Measurements from ENCODE around the gene MAST2. TPM values are rescaled to one million over a fixed set of nuclear protein-coding genes. Genes with fewer than 3 reads are reported as not detected.

The MAST2 gene
- total and polyA plus RNA-seq, 2 of the 4 experiments (the other 2 are of a cell fraction) = 14.2 to 41.0 TPM

GRCh38 chr1:45926330-45926729 lies 122.9 kb downstream of the MAST2 start:
- Histone ChIP-seq H3K56ac (ENCODE audit: extremely low read depth, insufficient read depth, low read length) (no peak overlapping the region), H2BK120ac (ENCODE audit: low read depth, low read length) (no peak overlapping the region), H3K9me3 (ENCODE audit: control insufficient read depth, insufficient read depth, low read length) (no peaks in the 10 kb centered on the region), H2BK5ac (ENCODE audit: low read depth, low read length, poor library complexity, severe bottlenecking) (no peak overlapping the region), H3K36me3 (ENCODE audit: control insufficient read depth, insufficient read depth, low read length) (no peaks in the 10 kb centered on the region), H3K23ac (ENCODE audit: low read depth, low read length) (no peak overlapping the region), H2AK5ac (ENCODE audit: low read depth, low read length) (no peak overlapping the region), H3K4ac (ENCODE audit: low read depth, low read length) (no peak overlapping the region), H2AFZ (replicated peaks; ENCODE audit: low read length, poor library complexity) (no peak overlapping the region), H3K4me3 (ENCODE audit: insufficient read depth, low read depth, low read length) (no peak overlapping the region), H3K4me2 (ENCODE audit: low read depth, low read length) (no peak overlapping the region), H2BK15ac (ENCODE audit: low read depth, low read length) (no peak overlapping the region), H4K20me1 (ENCODE audit: insufficient read depth, low read length) (no peaks in the 10 kb centered on the region), H3K4me1 (ENCODE audit: control insufficient read depth, insufficient read depth, low read length) (peaks cover 10% of the 10 kb centered on the region), H3K14ac (replicated peaks; ENCODE audit: low read depth, low read length) (no peak overlapping the region), H4K8ac (ENCODE audit: low read depth in 2 of 2, low read length in 2 of 2) (no peak overlapping the region), H3K18ac (ENCODE audit: low read depth, low read length) (no peak overlapping the region), H4K91ac (ENCODE audit: insufficient read depth, low read depth, low read length) (no peak overlapping the region), H3K9me1 (ENCODE audit: insufficient read depth, low read length) (no peaks in the 10 kb centered on the region), H3K79me1 (ENCODE audit: low read depth in 1 of 2, low read length in 2 of 2) (peaks cover 2 to 22% of the 10 kb centered on the region in 2 experiments; a peak in 2 of 4 replicates), H2BK20ac (ENCODE audit: low read depth, low read length) (no peak overlapping the region), H3K9ac (ENCODE audit: low read depth, low read length) (no peak overlapping the region), H2AK9ac (replicated peaks; ENCODE audit: low read depth, low read length, poor library complexity) (no peak overlapping the region), H3K27ac (ENCODE audit: insufficient read depth, low read length) (no peak overlapping the region), H3K27me3 (ENCODE audit: control insufficient read depth, insufficient read depth, low read length) (no peaks in the 10 kb centered on the region), H4K5ac (ENCODE audit: low read depth, low read length) (no peak overlapping the region)
- ChIA-PET CTCF (no interaction called here), POLR2A (ENCODE audit: unreplicated experiment) (no interaction called here)
- dilution Hi-C loops (cut with HindIII; ENCODE audit: low sequenced_read_pairs, unreplicated experiment) (no loop called here), intact Hi-C loops (cut with micrococcal nuclease) (no loop called here), in situ Hi-C loops (cut with MboI; ENCODE audit: low sequenced_read_pairs) (no loop called here)
- BruUV-seq (replicated peaks) = no TSS peak
- no CpG with 5 or more reads among the region's 2 CpGs for WGBS, 2 experiments (ENCODE audit: extremely low coverage in 2 of 2, insufficient read length in 1 of 2)
- DNase-seq = no peak
- TF ChIP-seq RCOR1 (IDR thresholded peaks at IDR 0.05; ENCODE audit: insufficient replicate concordance, low read length) = no peak
- TF ChIP-seq CTCF (conservative IDR thresholded peaks at IDR 0.05; ENCODE audit: low read depth, low read length) = no peak
- no peak for TF ChIP-seq RAD21 (IDR thresholded peaks at IDR 0.05; ENCODE audit: low read length)
- no peak for TF ChIP-seq USF2 (IDR thresholded peaks at IDR 0.05; ENCODE audit: low read depth, low read length)
- no peak for TF ChIP-seq CHD1 (IDR thresholded peaks at IDR 0.05; ENCODE audit: low read depth, low read length)
- no peak for TF ChIP-seq RFX5 (IDR thresholded peaks at IDR 0.05; ENCODE audit: low read depth, low read length)
- TF ChIP-seq POLR2A (IDR thresholded peaks at IDR 0.05; ENCODE audit: low read depth, low read length) = no peak
- no peak for TF ChIP-seq MAFK (IDR thresholded peaks at IDR 0.05; ENCODE audit: low read depth, low read length)
- TF ChIP-seq ELK1 (IDR thresholded peaks at IDR 0.05; ENCODE audit: borderline replicate concordance, low read depth, low read length) = no peak
- TF ChIP-seq SMC3 (IDR thresholded peaks at IDR 0.05; ENCODE audit: low read depth, low read length) = no peak
- TF ChIP-seq MXI1 (IDR thresholded peaks at IDR 0.05; ENCODE audit: borderline replicate concordance, low read depth, low read length) = no peak
- TF ChIP-seq NFE2L2 (IDR thresholded peaks at IDR 0.05; ENCODE audit: low read depth, low read length) = no peak
- no peak for TF ChIP-seq FOS (IDR thresholded peaks at IDR 0.05; ENCODE audit: low read depth, low read length)
- no peak for ATAC-seq (ENCODE audit: low read depth)

Measured in IMR-90 (cell line).